GM12878 (cell line): ENCODE results near the gene CHL1. TPM values are rescaled to one million over a fixed set of nuclear protein-coding genes. Genes with fewer than 3 reads are reported as not detected.

Experiments
- ATAC-seq: fragments of 200-7000 bp; cut with Tn5 transposase; 3 replicates; pipeline ENCODE4 v1.9.1; 2020; ENCODE audit warnings: mild to moderate bottlenecking, moderate library complexity
- BruUV-seq: library from RNA; stranded (reverse); fragments of 400-500 nt; replicated peaks from 2 replicates; lab custom pipeline; 2021; lab: Mats Ljungman, UMichigan
- CTCF ChIA-PET: fragments of 300-600 bp; sonication (Branson Sonifier 250); formaldehyde crosslinking; extraction: SDS; loops from one replicate; lab custom pipeline; 2021; ENCODE audit warnings: inconsistent platforms; lab: Yijun Ruan, JAX
- POLR2A ChIA-PET: fragments of 350-600 bp; formaldehyde crosslinking; extraction: SDS; loops from one replicate; lab custom pipeline; 2021; ENCODE audit warnings: inconsistent platforms; lab: Charles Lee
- RAD21 ChIA-PET: fragments of 300-600 bp; sonication (Branson Sonifier 250); formaldehyde crosslinking; loops from one replicate; lab custom pipeline; 2023; ENCODE audit warnings: antibody characterized with exemption; ENCODE audit not compliant: unreplicated experiment; lab: Charles Lee
- SMC1A ChIA-PET: fragments of 300-600 bp; sonication (Branson Sonifier 250); formaldehyde crosslinking; loops from one replicate; lab custom pipeline; 2023; ENCODE audit not compliant: unreplicated experiment, uncharacterized antibody; lab: Charles Lee
- DNase-seq: peaks from one replicate; pipeline ENCODE4 v3.0.0-alpha.2; 2011; ENCODE audit warnings: low read depth, low spot score
- FAIRE-seq: peaks from 3 replicates; lab custom pipeline; 2011; peaks lifted over from hg19 to GRCh38; lab: Jason Lieb, UNC
- H2AFZ ChIP-seq: 2 replicates; pipeline ENCODE4 v1.6.0; 2011; ENCODE audit warnings: low read depth, low read length, control low read depth; ENCODE audit not compliant: control insufficient read depth
- H3K27ac ChIP-seq: 2 replicates; pipeline ENCODE4 v1.5.1; 2011; ENCODE audit warnings: control low read depth; ENCODE audit not compliant: control insufficient read depth, insufficient read depth
- H3K27me3 ChIP-seq, 2 experiments: replicated peaks in 1 of 2; 2 replicates each; pipeline versions ENCODE4 v1.6.0 to v1.6.1; 2011; ENCODE audit warnings: low read length in 1 of 2; ENCODE audit not compliant: control insufficient read depth in 2 of 2, insufficient read depth in 2 of 2
- H3K36me3 ChIP-seq, 2 experiments: 2 replicates each; pipeline ENCODE4 v1.5.1; 2011; ENCODE audit warnings: low read length in 1 of 2; ENCODE audit not compliant: control insufficient read depth in 2 of 2, insufficient read depth in 2 of 2
- H3K4me1 ChIP-seq: 2 replicates; pipeline ENCODE4 v1.6.1; 2011; ENCODE audit warnings: mild to moderate bottlenecking, low read length, moderate library complexity, mixed read lengths; ENCODE audit not compliant: control insufficient read depth, insufficient read depth
- H3K4me2 ChIP-seq: 2 replicates; pipeline ENCODE4 v1.6.0; 2011; ENCODE audit warnings: control low read depth; ENCODE audit not compliant: control insufficient read depth, insufficient read depth
- H3K4me3 ChIP-seq: fragments of 200-600 bp; sonication (generic); 2 replicates; pipeline ENCODE4 v1.5.1; 2016
- H3K79me2 ChIP-seq: 2 replicates; pipeline ENCODE4 v1.6.0; 2011; ENCODE audit warnings: low read length; ENCODE audit not compliant: control insufficient read depth, insufficient read depth
- H3K9ac ChIP-seq: 2 replicates; pipeline ENCODE4 v1.8.0; 2011; ENCODE audit warnings: low read length, control low read depth, mixed read lengths; ENCODE audit not compliant: control insufficient read depth, insufficient read depth
- H3K9me3 ChIP-seq: replicated peaks from 3 replicates; pipeline ENCODE4 v1.5.1; 2011; ENCODE audit warnings: mild to moderate bottlenecking, low read length; ENCODE audit not compliant: control insufficient read depth, insufficient read depth
- H4K20me1 ChIP-seq: 2 replicates; pipeline ENCODE4 v1.6.0; 2011; ENCODE audit not compliant: control insufficient read depth, insufficient read depth
- EED ChIP-seq: sonication (generic); IDR thresholded peaks from 2 replicates; pipeline ENCODE4 v1.6.1; 2016; ENCODE audit warnings: antibody characterized with exemption, low read depth
- EGR1 ChIP-seq, 2 experiments: IDR thresholded peaks; 1 replicate in 1 of 2; 2 replicates in 1 of 2; pipeline ENCODE4 v1.6.1; 2011 to 2012; ENCODE audit warnings: low read depth in 2 of 2, low read length in 2 of 2, borderline replicate concordance in 1 of 2, mild to moderate bottlenecking in 1 of 2, moderate library complexity in 1 of 2
- HDAC2 ChIP-seq: fragments of 200-600 bp; sonication (generic); IDR thresholded peaks from 2 replicates; pipeline ENCODE4 v1.6.1; 2017
- IRF3 ChIP-seq: fragments of 450-650 bp; IDR thresholded peaks from 2 replicates; pipeline ENCODE4 v1.6.1; 2014; ENCODE audit warnings: mild to moderate bottlenecking
- NKRF ChIP-seq: fragments of 450-650 bp; conservative IDR thresholded peaks from 2 replicates; pipeline ENCODE4 v1.6.1; 2017; ENCODE audit warnings: mild to moderate bottlenecking, moderate library complexity
- RCOR1 ChIP-seq: conservative IDR thresholded peaks from 2 replicates; pipeline ENCODE4 v1.6.1; 2012; ENCODE audit warnings: low read depth, low read length, improper control_type of control experiment
- SMC3 ChIP-seq: IDR thresholded peaks from 2 replicates; pipeline ENCODE4 v1.6.1; 2011; ENCODE audit warnings: low read length, improper control_type of control experiment, borderline replicate concordance
- TAF1 ChIP-seq: IDR thresholded peaks from 2 replicates; pipeline ENCODE4 v1.6.1; 2011; ENCODE audit warnings: mild to moderate bottlenecking, low read depth, low read length, borderline replicate concordance
- USF2 ChIP-seq: IDR thresholded peaks from 2 replicates; pipeline ENCODE4 v1.6.1; 2011; ENCODE audit warnings: low read depth, low read length, improper control_type of control experiment, borderline replicate concordance
- ZBED1 ChIP-seq: IDR thresholded peaks from 2 replicates; pipeline ENCODE4 v1.6.1; 2016; ENCODE audit warnings: borderline replicate concordance
- WGBS: methylation state at CpG from one replicate; pipeline ENCODE4 v1.1.6; 2016; ENCODE audit warnings: low lambda C conversion rate; ENCODE audit not compliant: insufficient replicate concordance, insufficient coverage; ENCODE audit errors: missing lambda C conversion rate; 5-methylcytosine and 5-hydroxymethylcytosine counted together
- in situ Hi-C: fragments of 300-500 bp; cut with MboI; formaldehyde crosslinking; loops from 9 replicates; pipeline ENCODE4 v1.14.3; 2018; ENCODE audit warnings: mixed read lengths
- intact Hi-C: fragments of 100-400 bp; cut with micrococcal nuclease; formaldehyde crosslinking; loops from one replicate; pipeline ENCODE4 v1.14.2; 2022; ENCODE audit not compliant: unreplicated experiment
- polyA plus RNA-seq, 11 experiments: library from polyadenylated mRNA; depleted of rRNA in 4 of 11; unstranded in 6 of 11; stranded (reverse) in 5 of 11; fragments of >200 nt; fragmentation: Nextera tagmentation in 4 of 11; fragmentation: Illumina TruSeq in 1 of 11; extraction: Ambion mirVana in 4 of 11; extraction: Trizol in 1 of 11; gene quantifications; 1 replicate in 1 of 11; 2 replicates in 10 of 11; pipeline versions ENCODE4 v1.2.1 to v1.2.3, GENCODE V29; 2011 to 2016; ENCODE audit warnings: inconsistent platforms in 2 of 11, missing spikeins in 2 of 11, low read depth in 1 of 11
- total RNA-seq, 4 experiments: library from RNA; depleted of rRNA in 3 of 4; stranded (reverse); fragments of >200 nt in 3 of 4; fragmentation: Illumina TruSeq in 1 of 4; extraction: Trizol in 1 of 4; gene quantifications; 2 replicates each; pipeline versions ENCODE4 v1.2.1 to v1.2.3, GENCODE V29; 2013 to 2021

Gene CHL1
- total and polyA plus RNA-seq, 10 of the 15 experiments (the other 5 are each of a cell fraction or from before 2014, with no cell fraction given), result 0.71 to 30.4 (median 1.8) TPM

- in situ Hi-C loops, result no loop called here
- TF ChIP-seq EED (no peak), SMC3 (no peak), EGR1 (IDR thresholded peaks at IDR 0.05; ENCODE audit: borderline replicate concordance in 1 of 2, low read depth in 2 of 2, low read length in 2 of 2) (no peak), RCOR1 (no peak), USF2 (no peak), NKRF (no peak), TAF1 (no peak), IRF3 (no peak), HDAC2 (no peak), ZBED1 (no peak)
- TF ChIP-seq, all 136 proteins: peak for 0
- Histone ChIP-seq H3K4me2 (no peak overlapping the region), H3K4me1 (no peaks in the 10 kb centered on the region), H3K9me3 (no peaks in the 10 kb centered on the region), H2AFZ (no peak overlapping the region), H3K4me3 (no peak overlapping the region), H3K9ac (no peak overlapping the region), H3K27me3 (no peaks in the 10 kb centered on the region), H3K36me3 (no peaks in the 10 kb centered on the region), H4K20me1 (no peaks in the 10 kb centered on the region), H3K79me2 (no peaks in the 10 kb centered on the region), H3K27ac (no peak overlapping the region)
- no peak for DNase-seq
- BruUV-seq, result no TSS peak
- ChIA-PET RAD21 (interaction anchor here (2.4 kb wide), 1 partner anchor 111 kb away, joined by 7 read pairs; no protein-coding TSS in a partner anchor), SMC1A (interaction anchor here (1.2 to 1.7 kb wide), 2 partner anchors 10 to 11 kb away, joined by 5 read pairs; no protein-coding TSS in a partner anchor), CTCF (no interaction called here), POLR2A (no interaction called here)
- FAIRE-seq, result peak; percentile 57
- ATAC-seq, result no peak
- WGBS, result 30% methylated on average over 3 of the region's 3 CpGs
- intact Hi-C loops, result no loop called here
Measured at GRCh38 chr3:242602-243355, 46.2 kb downstream of the CHL1 start.
